Kasumi-1 (cell line): ENCODE results near the gene FARSA.
"Not testable (repeated sequence)": the region's sequence is repeated elsewhere in the genome, so short reads cannot be mapped to it uniquely, and the experiment has no call there.

ENCODE experiments used
- DNase-seq, 2 experiments: peaks; one replicate each; lab custom pipeline; 2025; lab: John Stamatoyannopoulos, UW

Gene FARSA

GRCh38 chr19:12937927-12938778 is 4.6 kb upstream of the FARSA start, which contains the start of gene CALR:
TSS of gene CALR (plus strand) at chr19:12938609. CDS start at chr19:12938680, 71 bp downstream.
- peak; percentile 97 for DNase-seq

GRCh38 chr19:12937093-12937926 is 3.8 kb upstream of the FARSA start:
- DNase-seq: peak; percentile 96 to 98

DNA sequence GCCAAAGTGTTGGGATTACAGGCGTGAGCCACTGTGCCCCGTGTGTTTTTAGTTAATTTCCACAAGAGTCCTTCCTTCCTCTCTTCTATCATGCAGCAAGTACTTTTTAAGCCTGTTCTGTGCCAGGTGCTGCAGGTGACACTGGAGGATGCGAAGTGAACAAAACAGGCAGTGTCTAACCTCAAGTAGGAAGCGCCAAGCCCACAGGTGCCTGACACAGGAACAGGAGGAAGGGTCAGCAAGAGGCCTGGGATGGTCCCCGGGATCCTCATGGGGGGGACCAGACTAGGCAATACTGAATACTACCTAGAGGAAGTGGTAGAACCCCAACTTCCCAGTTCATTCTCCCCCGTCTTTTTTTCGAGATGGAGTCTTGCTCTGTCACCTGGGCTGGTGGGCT is 3.1 kb upstream of the FARSA start:
- DNase-seq: peak in 1 of 2 experiments; percentile 29

- no peak for DNase-seq
Observed at GRCh38 chr19:12935071-12935470, 1.6 kb upstream of the FARSA start.

DNA sequence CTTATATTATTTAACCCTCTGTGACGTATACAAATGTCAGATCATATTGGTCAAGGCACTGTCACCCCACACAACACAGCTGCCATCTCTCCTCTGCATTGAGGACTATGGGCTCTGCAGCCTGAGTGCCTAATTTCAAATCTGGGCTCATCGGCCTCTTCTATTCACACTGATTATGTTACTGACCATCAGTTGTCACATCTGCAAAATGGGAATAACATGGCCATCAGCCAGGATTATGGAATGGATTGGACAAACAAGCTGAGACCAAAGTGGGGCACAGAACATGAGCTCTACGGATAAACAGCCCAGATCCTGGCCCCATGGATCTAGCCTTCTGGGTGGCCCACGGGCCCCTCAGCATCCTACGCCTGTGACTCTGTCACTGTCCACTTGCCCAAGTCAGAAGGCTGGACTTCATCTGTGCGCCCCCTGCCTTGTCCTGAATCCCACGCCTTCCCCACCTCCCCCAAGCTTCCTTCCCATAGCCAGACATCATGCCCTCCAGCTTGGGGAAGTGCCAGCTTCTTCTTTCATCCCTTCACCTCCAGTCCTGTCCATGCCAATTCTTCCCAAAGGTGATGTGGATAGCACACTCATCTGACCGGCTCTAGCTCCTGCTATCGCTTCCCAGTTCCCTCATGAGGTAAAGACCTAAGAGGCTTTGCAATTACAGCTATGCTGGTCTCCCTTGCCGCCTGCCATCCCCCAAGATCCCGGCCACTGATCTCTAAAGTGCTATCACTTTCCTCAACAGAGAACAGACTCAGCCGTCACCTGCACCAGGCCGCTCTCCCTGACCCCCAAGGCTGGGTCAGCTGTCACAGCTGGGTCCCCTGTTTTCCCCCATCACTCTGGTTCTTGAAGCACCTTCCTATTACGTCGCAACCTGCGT is 872 bp downstream of the FARSA start:
- peak in 1 of 2 experiments; percentile 26 for DNase-seq

- DNase-seq: peak; percentile 21 to 46
Observed at GRCh38 chr19:12930002-12930645, 3.4 kb downstream of the FARSA start.

DNA sequence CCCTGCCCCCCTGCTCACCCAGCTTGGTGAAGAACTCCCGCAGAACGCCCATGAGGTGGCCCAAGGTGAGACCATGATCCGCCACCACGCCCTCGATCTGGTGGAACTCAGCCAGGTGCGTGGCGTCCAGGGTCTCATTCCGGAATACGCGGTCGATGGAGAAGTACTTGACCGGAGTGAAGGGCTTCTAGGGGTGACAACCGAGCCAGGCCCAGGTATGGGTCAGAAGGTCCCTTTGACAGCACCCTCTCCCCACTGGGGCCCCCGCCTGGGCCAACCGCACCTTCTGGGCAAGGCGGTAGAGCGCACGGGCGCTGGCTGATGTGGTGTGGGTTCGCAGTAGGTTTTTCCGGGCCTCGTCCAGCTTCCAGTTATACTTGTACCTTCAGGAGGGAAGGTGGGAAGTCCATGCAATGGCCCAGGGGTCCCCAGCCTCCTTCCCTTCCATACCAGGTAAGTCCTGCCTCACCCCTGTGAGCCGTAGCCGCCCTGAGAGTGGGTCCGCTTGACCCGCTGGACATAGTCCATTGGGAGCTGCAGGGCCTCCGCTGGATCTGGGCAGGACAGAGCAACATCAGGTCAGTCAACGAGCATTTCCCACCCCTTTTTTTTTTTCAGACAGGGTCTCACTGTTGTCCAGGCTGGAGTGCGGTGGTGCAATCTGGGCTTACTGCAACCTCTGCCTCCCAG is 8.7 kb downstream of the FARSA start:
- no peak for DNase-seq

DNA sequence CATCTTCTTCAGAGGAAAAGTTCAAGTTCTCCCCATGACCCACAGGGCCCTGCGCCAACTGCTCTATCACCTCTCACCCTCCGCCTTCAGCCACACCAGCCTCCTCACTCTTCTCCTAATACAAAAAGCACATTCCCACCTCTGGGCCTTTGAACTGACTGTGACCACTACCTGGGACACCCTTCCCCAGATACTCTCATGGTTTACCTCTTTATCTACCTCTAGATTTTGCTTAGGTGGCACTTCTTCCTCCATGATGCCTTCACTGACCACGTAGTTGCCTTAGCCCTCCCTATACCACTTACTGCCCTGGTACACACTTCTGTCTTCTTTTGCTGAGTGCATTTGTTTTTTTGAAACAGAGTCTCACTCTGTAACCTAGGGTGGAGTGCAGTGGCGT is 10.6 kb downstream of the FARSA start:
- no peak for DNase-seq

DNA sequence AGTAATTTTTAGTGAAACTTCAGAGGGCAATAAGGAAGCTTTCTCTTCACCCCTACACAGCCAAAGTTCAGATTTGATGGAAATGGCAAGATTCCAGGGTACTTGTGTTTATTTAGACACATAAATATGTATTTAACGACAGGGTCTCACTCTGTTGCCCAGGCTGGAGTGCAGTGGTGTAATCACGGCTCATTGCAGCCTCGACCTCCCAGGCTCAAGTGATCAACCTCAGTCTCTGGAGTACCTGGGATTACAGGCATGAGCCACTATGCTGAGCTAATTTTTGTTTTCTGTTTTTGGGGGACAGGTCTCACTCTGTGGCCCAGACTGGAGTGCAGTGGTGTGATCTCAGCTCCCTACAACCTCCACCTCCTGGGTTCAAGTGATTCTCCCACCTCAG is 12.5 kb downstream of the FARSA start:
- no peak for DNase-seq

GRCh38 chr19:12918253-12918652 is 15.3 kb downstream of the FARSA start:
- DNase-seq: no peak

GRCh38 chr19:12915860-12916259 is 17.7 kb downstream of the FARSA start:
- not testable (repeated sequence) for DNase-seq

- DNase-seq: peak; percentile 97 to 98
Observed at GRCh38 chr19:12913851-12914690, 19.4 kb downstream of the FARSA start.

DNA sequence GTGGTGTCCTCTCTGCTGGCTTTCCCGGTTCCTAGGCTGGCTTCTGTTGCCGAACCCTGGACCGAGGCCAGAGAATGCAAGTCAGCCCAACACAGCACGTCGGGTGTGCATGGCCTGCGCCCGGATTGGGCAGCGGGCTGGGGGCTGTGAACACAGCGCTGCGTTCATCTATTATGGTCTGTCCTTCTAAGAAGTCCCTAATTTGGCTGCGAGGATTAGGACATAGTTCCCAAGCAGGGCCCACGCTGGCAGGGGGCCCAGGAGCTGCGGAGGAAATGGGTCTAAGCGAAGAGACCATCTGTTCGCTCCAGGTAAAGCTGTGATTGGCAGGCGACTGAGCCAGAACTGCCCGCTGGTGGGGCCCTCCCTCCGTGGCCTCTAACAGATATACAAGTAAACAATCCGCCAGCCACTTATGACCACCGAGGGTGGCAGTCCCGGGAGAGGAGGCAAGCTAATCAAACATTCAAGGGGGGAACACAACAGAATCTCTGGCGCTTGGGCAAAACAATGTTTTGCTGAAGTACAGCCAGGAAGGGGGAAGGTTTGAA is 20.4 kb downstream of the FARSA start:
- peak; percentile 79 for DNase-seq

DNA sequence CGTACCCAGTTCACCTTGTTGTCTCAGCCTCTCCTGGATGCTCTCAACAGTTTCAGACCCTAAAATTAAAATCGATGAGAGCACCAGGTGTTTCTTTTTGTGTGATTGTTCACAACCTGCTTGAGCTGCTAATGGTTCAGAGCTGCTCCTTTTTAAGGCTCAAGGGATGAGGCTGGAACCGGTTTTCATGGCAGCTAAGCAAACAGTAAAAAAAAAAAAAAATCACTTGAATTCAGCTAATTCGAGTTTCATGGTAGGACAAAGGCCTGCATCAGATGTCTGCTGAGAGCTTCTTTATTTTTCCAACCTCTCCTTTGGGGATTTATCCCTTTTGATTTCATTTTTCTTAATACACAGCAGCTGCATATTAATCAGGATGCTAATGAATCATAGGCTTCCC is 20.9 kb downstream of the FARSA start:
- DNase-seq: no peak

GRCh38 chr19:12907166-12907565 is 26.3 kb downstream of the FARSA start:
- DNase-seq: no peak

DNA sequence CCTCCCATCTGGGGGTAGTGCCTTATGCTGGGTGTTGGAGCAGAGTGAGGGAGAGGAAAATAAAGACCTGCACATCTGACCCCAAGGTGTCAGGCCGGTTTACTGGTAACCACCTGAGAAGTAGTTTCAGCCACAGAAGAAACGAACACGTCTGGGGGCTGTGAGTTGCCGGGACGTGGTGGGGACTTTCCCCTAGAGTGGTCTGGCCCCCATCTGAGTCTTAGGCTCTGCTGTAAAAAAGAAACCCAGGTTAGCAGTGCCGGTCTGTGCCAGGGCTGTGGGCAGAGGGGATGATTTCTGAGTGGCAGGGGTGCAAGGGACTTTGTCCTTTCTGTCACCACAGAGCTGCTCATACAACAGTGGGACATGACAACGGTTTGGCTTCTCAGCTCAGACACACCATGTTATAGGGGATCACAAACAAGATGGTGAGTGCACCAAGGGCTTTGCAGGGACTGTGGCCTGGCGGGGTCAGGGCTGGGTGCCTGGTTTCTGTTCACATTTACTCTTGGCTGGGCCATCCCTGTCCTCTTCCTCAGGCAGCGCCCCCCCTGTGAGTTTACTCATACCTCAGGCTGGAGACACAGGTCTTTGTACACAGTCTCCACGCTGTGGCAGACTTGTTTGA is 33.5 kb downstream of the FARSA start:
- no peak for DNase-seq

- no peak for DNase-seq
Observed at GRCh38 chr19:12896460-12896859, 37.1 kb downstream of the FARSA start.

DNA sequence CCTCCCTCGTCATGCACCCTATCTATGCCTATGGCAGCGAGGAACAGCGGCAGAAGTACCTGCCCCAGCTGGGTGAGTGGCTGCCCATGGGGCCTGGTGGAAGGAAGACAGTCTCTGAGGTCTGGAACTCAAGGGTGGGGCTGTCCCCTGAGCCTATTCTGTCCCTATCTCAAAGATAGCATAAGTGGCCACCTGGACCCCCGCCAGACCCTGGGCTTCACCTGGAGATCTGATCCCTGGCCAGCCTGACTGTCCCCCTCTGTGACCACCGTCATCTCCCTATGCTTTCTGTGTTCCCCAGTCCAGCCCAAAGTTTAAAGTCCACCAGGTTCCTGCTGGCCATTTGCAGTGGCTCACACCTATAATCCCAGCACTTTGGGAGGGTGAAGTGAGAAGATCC is 39.9 kb downstream of the FARSA start:
- DNase-seq: no peak

DNA sequence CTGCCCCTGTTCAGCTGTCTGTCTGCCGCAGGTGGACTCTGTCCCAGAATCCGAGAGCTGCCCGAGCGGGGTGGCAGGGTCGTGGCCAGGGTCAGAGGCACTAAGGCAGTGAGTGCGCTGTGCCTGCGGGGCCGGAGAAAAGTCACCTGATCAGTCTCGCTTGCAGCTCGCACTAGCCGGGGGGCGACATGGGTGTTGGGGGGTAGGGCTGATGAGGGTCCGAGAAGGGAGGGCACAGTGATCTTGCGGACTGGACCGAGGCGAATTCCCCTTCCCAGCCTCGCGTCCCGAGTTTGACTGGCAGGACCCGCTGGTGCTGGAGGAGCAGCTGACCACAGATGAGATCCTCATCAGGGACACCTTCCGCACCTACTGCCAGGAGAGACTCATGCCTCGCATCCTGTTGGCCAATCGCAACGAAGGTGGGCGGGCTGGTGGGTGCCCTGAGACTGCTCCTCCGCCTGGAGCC is 41.9 kb downstream of the FARSA start:
- DNase-seq: no peak
